GM18505 (cell line): ENCODE measurements around the gene PNPLA7.

ENCODE experiments used
- ATAC-seq: cut with Tn5 transposase; IDR thresholded peaks from one replicate; pipeline ENCODE4 v1.9.1; 2021; ENCODE audit not compliant: unreplicated experiment
- POLR2A ChIP-seq: IDR thresholded peaks from 4 replicates; pipeline ENCODE4 v1.6.1; 2011; ENCODE audit warnings: borderline replicate concordance; ENCODE audit not compliant: insufficient read depth, insufficient read length; ENCODE audit errors: extremely low read depth

PNPLA7 gene

DNA sequence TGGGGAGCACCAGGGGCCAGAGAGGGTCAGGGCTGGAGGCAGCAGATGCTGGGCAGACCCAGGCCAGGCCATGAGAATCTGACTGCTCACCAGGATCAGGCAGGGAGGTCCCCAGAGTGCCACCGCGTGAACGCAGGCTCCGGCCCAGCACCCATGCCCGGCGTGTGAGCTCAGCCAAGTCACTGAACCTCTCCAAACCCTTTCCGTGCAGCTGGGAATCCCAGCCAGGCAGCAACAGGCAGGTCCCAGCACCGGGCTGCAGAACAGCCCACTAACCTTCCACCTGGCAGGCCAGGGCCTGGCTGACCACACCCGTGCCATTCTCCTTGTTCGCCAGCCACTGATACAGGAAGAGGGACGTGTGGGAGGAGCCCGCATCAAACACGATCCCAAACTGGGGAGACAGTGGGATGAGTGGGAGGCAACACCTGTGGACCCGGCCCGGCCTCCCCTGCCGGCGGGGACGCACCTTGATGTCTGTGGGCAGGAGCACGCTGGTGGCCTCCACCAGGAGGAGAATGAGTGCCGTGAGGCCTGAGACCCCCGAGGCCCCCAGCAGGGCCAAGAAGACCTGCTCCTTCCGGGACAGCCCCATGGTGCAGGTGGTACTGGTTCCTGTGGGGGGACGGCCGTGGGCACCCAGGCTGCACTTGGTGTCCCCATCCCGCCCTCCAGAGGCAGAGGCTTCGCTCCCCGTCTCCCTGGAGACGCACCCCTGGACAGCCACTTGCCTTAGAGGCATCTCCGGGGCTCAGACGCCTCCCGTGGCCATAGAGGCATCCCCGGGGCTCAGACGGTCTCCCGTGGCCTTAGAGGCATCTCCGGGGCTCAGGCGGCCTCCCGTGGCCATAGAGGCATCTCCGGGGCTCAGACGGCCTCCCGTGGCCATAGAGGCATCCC, 112.3 kb downstream of the PNPLA7 start:
- TF ChIP-seq POLR2A, result no peak
- no peak for ATAC-seq

DNA sequence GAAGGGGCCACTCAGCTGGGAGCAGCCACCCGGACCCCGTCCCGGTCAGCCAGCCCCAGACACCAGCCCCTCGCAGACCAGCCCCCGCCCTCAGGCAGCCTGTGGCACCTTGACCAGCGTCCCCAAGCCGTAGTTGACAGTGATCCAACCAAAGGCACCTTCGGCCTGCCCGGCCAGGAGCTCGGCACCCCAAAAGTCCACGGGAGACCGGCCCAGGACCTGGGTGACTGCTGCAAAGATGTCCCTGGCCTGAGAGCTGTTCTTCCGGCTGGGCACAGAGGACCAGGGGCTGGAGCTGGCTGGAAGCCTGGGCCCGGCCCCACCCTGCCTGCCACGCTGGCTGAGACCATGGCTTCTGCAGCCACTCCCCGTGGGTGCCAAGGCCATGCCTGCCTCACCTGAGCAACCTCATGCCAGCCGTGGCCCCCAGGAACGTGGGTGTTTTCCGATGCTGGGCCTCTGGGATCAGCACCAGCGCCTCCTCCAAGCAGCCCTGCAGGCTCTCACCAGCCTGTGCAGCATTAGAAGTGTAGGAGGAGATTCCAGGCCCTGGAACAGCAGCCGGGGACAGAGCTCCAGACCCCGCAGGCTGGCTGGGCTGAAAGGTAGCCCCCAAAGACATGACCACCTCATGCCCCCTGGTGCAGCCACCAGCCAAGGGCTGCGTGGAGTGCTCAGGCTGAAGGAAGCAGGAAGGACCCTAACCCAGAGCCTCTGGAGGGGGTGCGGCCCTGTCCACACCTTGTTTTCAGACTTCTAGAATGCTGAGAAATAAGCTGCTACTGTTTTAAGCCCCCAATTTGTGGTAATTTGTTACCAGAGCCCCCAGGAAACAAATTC, 113.2 kb downstream of the PNPLA7 start:
- ATAC-seq, result no peak
- TF ChIP-seq POLR2A, result no peak

DNA sequence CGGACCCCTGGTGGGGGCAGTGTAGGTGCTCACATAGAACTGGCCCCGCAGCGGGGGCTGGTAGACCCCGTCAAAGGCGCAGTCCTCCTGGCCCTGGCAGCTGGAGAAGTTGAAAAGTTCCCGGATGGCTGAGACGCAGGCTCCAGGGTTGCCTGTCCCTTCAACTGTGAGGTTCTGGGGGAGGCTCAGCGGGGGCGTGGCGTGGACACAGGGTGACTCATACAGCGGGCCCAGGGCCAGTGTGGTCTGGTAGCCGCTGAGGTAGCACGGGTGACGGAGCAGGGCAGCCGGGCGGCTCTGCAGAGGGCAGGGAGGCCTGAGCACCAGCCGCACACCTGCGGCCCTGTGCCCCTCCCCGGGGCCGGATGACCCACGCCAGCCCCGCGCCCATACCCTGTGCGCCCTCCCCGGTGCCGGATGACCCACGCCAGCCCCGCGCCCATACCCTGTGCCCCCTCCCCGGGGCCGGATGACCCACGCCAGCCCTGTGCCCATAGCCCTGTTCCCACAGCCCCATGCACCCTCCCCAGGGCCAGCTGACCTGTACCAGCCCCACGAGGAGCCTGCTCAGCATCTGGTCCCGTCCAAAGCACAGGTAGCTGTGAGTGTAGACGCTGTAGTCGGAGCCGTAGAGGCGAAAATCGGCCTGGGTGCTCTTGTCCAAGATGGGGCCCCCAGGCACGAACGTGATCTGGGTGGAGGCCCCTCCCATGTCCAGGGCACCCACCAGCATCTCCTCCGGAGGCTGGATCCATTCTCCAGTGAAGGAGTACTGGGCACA, 114.0 kb downstream of the PNPLA7 start:
- no peak for TF ChIP-seq POLR2A
- ATAC-seq, result no peak

DNA sequence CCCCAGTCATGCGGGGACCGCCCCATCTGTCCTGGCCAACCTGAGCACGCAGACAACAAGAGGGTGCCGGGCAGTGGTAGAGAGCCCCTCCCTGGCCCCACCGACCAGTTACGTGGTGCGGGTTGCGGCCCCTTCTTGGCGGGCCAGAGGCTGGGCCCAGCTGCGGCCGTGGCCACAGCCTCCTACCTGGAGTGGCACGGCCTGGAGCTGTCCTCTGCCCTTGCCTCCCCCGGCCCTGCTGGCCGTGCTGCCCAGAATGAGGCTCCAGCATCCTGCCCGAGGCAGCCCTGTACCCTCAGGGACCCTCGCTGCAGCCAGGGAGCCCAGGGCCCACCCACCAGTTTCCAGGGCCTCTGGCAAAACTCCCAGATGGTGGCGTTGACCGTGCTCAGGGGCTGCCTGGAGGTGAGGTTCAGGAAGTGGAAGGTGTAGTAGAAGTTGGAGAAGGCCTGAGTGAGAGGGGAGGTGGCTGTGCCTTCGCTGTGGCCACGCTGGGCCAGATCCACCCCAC, 114.8 kb downstream of the PNPLA7 start:
- ATAC-seq, result no peak
- no peak for TF ChIP-seq POLR2A

DNA sequence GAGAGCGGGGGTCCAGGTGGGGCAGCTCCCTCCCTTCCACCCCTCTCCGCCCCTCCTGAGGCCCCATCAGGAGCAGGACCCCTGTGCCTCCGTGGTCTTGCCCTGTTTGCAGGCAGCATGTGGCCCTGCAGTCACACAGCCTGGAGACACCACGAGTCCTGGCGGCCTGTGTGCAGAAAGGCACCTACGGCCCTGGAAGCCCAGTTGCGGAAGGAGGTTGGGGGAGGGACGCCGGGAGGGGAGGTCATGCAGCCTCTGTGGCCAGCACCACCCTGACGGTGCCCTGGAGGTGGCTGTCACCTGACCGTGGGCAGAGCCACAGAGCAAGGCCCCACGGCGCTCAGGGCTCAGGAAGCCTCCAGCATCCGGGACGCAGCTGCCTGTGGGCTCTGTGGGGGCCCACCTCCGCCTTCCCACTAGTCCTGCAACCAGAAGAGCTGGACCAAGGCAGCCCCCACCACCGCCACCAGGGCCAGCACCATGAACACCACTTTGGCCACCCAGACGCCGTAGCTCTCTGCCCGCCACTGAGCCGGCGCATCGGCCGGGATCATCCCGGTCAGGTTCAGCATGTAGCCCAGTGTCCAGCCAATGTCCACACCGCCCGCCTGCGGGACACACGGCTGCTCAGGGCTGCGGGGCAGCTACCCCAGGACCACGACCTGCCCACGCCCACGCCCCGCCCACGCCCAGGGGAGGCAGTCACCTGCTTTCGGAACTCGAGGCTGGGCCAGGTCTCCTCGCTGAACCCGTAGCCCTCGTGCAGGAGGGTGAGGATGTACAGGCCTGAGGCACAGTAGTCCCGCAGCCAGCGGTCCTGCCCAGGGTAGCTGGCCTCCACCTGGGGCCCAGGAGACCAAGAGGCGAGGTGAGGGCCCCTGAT, 115.5 kb downstream of the PNPLA7 start:
- no peak for ATAC-seq
- no peak for TF ChIP-seq POLR2A

DNA sequence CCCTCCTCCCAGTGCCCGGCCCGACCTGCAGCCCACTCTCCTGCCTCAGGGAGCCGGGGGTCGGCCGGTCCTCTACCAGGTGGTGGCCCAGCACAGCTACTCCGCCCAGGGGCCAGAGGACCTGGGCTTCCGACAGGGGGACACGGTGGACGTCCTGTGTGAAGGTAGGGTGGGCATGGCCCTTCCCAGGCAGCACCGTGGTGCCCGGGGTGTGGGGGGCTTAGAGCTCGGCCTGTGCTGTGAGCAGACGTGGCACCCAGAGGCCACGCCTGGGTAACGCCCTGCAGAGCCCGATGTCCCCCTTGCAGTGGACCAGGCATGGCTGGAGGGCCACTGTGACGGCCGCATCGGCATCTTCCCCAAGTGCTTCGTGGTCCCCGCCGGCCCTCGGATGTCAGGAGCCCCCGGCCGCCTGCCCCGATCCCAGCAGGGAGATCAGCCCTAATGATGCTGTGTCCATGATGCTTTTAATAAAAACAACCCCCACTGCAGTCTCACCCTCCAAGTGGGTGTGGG, 116.2 kb downstream of the PNPLA7 start:
- ATAC-seq, result no peak
- no peak for TF ChIP-seq POLR2A

DNA sequence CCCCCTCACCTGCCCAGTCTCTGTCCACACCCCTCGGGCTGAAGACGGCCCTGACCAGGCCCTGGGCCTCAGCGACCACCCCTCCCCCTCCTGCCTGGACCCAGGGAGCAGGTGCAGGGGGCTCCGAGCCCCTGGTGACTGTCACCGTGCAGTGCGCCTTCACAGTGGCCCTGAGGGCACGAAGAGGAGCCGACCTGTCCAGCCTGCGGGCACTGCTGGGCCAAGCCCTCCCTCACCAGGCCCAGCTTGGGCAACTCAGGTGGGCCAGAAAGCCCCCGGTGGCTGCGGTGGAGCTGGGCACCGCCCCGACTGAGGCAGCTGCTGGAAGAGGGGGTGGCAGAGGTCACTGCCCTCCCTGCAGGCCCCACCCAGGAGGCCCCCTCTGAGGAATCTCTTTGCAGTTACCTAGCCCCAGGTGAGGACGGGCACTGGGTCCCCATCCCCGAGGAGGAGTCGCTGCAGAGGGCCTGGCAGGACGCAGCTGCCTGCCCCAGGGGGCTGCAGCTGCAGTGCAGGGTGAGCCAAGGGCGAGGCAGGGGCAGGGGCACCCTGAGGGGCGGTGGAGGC, 116.8 kb downstream of the PNPLA7 start:
- no peak for TF ChIP-seq POLR2A
- ATAC-seq, result no peak

DNA sequence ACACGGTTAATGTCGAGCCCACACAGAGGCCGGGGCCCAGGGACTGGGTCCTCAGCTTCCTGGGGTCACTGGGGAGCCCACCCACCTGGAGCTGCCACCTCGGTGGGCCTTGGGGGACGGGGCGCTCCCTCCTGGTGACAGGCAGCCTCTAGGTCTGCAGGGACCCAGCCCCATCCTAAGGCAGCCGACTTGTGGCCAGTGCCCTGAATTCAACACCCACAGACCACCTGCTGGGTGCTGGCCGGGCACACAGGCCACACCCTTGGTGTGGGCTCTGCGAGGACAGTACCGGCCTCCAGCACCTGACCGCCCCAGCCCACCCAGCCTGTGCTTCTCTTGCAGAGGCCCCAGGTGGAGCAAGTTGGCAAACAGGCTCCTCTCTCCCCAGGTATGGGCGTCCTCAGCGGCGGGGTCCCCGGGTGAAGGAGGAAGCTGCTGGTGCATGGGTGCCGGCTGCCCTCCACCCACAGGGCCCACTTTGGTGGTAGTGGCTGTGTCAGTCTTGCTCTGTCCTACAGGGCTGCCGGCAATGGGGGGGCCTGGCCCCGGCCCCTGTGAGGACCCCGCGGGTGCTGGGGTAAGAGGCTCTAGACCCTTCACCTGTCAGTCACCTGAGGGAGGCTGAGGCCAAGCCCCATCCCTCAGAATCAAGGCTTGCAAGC, 117.4 kb downstream of the PNPLA7 start:
- TF ChIP-seq POLR2A, result no peak
- no peak for ATAC-seq

DNA sequence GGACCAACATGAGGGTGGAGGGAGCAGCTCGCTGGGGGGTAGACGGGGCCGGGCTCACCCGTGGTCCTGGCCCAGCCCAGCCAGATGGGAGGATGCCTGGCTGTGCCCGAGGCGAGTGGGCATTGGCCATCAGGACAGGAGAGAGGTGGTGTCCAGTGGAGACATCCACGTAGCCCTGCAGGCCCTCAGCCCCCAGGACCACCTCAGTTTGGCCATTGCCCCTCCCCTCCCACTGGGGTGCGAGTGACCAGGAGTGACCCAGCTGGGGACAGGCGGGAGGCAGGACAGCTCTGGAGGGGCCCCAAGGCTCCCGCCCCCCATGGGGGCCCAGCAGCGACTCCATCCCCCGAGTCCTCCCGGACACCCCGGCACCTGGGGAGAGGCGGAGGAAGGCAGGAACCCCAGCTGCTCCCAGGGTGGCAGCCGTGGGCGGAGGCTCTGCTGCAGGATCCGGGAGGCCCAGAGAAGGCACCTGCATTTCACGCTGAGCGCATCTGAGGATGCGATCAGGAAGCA, 118.7 kb downstream of the PNPLA7 start:
- no peak for ATAC-seq
- no peak for TF ChIP-seq POLR2A

DNA sequence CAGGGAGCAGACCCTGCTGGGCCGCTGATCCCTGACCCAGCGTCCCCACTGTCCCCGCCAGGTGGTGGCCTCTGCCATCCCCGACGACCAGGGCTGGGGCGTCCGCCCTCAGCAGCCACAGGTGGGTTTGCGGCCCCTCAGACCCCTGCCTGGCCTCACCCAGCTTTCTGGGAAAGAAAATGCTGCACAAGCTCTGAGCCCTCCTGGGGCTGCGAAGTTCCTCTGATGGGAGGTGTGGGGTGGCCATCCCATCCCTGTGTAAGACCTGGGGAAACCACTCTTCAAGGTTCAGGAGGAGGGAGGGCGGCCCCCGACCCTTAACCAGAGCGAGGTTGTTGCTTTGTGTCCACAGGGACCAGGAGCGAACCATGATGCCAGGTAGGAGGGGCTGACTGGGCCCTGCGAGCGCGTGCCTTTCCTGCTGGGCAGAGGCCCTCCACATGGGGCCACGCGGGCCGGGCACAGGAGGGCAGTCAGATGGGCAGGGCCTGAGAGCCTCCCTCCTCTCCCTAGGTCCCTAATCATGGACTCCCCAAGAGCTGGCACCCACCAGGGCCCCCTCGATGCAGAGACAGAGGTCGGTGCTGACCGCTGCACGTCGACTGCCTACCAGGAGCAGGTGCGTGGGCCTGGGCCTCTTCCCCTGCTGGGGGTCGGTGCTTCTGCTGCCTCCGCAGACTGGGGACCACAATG, 119.3 kb downstream of the PNPLA7 start:
- no peak for TF ChIP-seq POLR2A
- ATAC-seq, result no peak
